Sigmoid colon (tissue), 7 donors: ENCODE measurements around the gene SHBG. TPM values are rescaled to one million over a fixed set of nuclear protein-coding genes. Genes with fewer than 3 reads are reported as not detected.
"Not testable (repeated sequence)": the region's sequence is repeated elsewhere in the genome, so short reads cannot be mapped to it uniquely, and the experiment has no call there.

Experiments used
- DNase-seq: peaks from one replicate; pipeline ENCODE4 v3.0.0-alpha.2; 2019
- H3K27ac ChIP-seq, 4 donors: fragments of 200-600 bp; sonication (generic); one replicate each; pipeline ENCODE4 v1.5.1; 2016 to 2019; ENCODE audit warnings: mild to moderate bottlenecking in 1 of 4
- H3K27me3 ChIP-seq, 3 donors: fragments of 200-600 bp; sonication (generic); one replicate each; pipeline ENCODE4 v1.5.1; 2019; ENCODE audit warnings: mild to moderate bottlenecking in 1 of 3
- H3K36me3 ChIP-seq, 4 donors: fragments of 200-600 bp; sonication (generic); one replicate each; pipeline ENCODE4 v1.5.1; 2016 to 2019
- H3K4me1 ChIP-seq, 4 donors: fragments of 200-600 bp; sonication (generic); one replicate each; pipeline ENCODE4 v1.5.1; 2017 to 2019
- H3K4me3 ChIP-seq, 4 donors: fragments of 200-600 bp; sonication (generic); one replicate each; pipeline ENCODE4 v1.5.1; 2017 to 2019; ENCODE audit warnings: mild to moderate bottlenecking in 2 of 4, moderate library complexity in 1 of 4
- H3K9me3 ChIP-seq, 4 donors: fragments of 200-600 bp in 3 of 4; sonication (generic) in 3 of 4; one replicate each; pipeline versions ENCODE4 v1.5.1 to v1.6.1; 2013 to 2019
- CTCF ChIP-seq, 4 experiments: fragments of 450-650 bp in 3 of 4; fragments of 200-600 bp in 1 of 4; IDR thresholded peaks; one replicate each; pipeline ENCODE4 v1.5.1; 2016 to 2019; ENCODE audit warnings: antibody characterized with exemption in 4 of 4, mild to moderate bottlenecking in 3 of 4, moderate library complexity in 2 of 4
- EP300 ChIP-seq, 4 donors: sonication (generic); formaldehyde crosslinking; IDR thresholded peaks; one replicate each; pipeline ENCODE4 v1.6.1; 2017; ENCODE audit warnings: antibody characterized with exemption in 4 of 4
- POLR2A ChIP-seq, 2 donors: fragments of 450-650 bp; IDR thresholded peaks; one replicate each; pipeline ENCODE4 v1.6.1; 2016; ENCODE audit warnings: antibody characterized with exemption in 2 of 2, mild to moderate bottlenecking in 2 of 2, moderate library complexity in 2 of 2
- POLR2AphosphoS5 ChIP-seq, 4 donors: sonication (generic); formaldehyde crosslinking; IDR thresholded peaks; one replicate each; pipeline ENCODE4 v1.6.1; 2017; ENCODE audit warnings: antibody characterized with exemption in 4 of 4
- WGBS, 2 donors: extraction: QIAGEN DNeasy Blood & Tissue Kit; methylation state at CpG; one replicate each; pipeline ENCODE4 v1.1.7; 2013; 5-methylcytosine and 5-hydroxymethylcytosine counted together
- intact Hi-C: fragments of 100-400 bp; cut with DNase I; formaldehyde crosslinking; loops from one replicate; pipeline ENCODE4 v1.15.1; 2023
- polyA plus RNA-seq, 3 donors: library from polyadenylated mRNA; stranded (reverse); fragments of 200-250 nt; gene quantifications; one replicate each; pipeline ENCODE4 v1.2.3, GENCODE V29; 2013
- total RNA-seq, 4 donors: library from RNA; depleted of rRNA; stranded (reverse); fragments of >200 nt; gene quantifications; one replicate each; pipeline ENCODE4 v1.1.0, GENCODE V29; 2016
- donor health status: healthy with polysubstance abuse.
- donor health status: Bipolar disorder and iron deficiency.
- donor health status: healthy.

SHBG gene
- total and polyA plus RNA-seq, 7 donors = 0.34 to 1.2 TPM; not detected in 5

GRCh38 chr17:7615265-7615747 lies 14.6 kb upstream of the SHBG start:
- no peak for DNase-seq
- Histone ChIP-seq H3K27me3 (no peaks in the 10 kb centered on the region), H3K36me3 (no peaks in the 10 kb centered on the region), H3K4me3 (peak overlapping the region; percentile 28 to 81 (median 44)), H3K27ac (peak overlapping the region; percentile 85 to 98 (median 92)), H3K9me3 (no peaks in the 10 kb centered on the region), H3K4me1 (peaks cover 0 to 43% (median 37%) of the 10 kb centered on the region in 4 donors)
- intact Hi-C loops = loop anchor here (2.0 kb wide), 1 partner anchor 55 kb away; the partner anchor contains the start of gene SENP3
- peak; percentile 5 to 78 (median 40) for TF ChIP-seq POLR2AphosphoS5 (IDR thresholded peaks at IDR 0.05)
- TF ChIP-seq CTCF (IDR thresholded peaks at IDR 0.05) = no peak
- 3 to 6% methylated on average over 28 of the region's 28 CpGs for WGBS, 2 donors

GRCh38 chr17:7618608-7619007 lies 11.3 kb upstream of the SHBG start:
- TF ChIP-seq CTCF (IDR thresholded peaks at IDR 0.05) (no peak), POLR2AphosphoS5 (IDR thresholded peaks at IDR 0.05) (no peak), POLR2A (IDR thresholded peaks at IDR 0.05) (no peak), EP300 (IDR thresholded peaks at IDR 0.05) (no peak)
- H3K27me3 ChIP-seq = no peaks in the 10 kb centered on the region
- 67 to 76% methylated on average over 5 of the region's 5 CpGs for WGBS, 2 donors
- H3K9me3 ChIP-seq = no peaks in the 10 kb centered on the region
- no peak for DNase-seq
- H3K4me1 ChIP-seq = peaks cover 0 to 11% (median 11%) of the 10 kb centered on the region in 4 donors
- no peaks in the 10 kb centered on the region for H3K36me3 ChIP-seq
- intact Hi-C loops = no loop called here
- no peak overlapping the region for H3K27ac ChIP-seq
- H3K4me3 ChIP-seq = no peak overlapping the region

GRCh38 chr17:7620835-7621234 lies 9.1 kb upstream of the SHBG start:
- 88 to 94% methylated on average over 8 of the region's 8 CpGs for WGBS, 2 donors
- Histone ChIP-seq H3K4me3 (no peak overlapping the region), H3K27me3 (no peaks in the 10 kb centered on the region), H3K27ac (no peak overlapping the region), H3K4me1 (no peaks in the 10 kb centered on the region), H3K9me3 (no peaks in the 10 kb centered on the region), H3K36me3 (peaks cover 0 to 7% (median 3%) of the 10 kb centered on the region in 4 donors)
- intact Hi-C loops = no loop called here
- TF ChIP-seq POLR2AphosphoS5 (IDR thresholded peaks at IDR 0.05) = no peak
- TF ChIP-seq CTCF (IDR thresholded peaks at IDR 0.05) = no peak
- TF ChIP-seq POLR2A (IDR thresholded peaks at IDR 0.05) = no peak
- no peak for TF ChIP-seq EP300 (IDR thresholded peaks at IDR 0.05)
- DNase-seq = no peak

GRCh38 chr17:7623661-7624060 lies 6.3 kb upstream of the SHBG start:
- no peak overlapping the region for H3K27ac ChIP-seq
- no peak for TF ChIP-seq POLR2A (IDR thresholded peaks at IDR 0.05)
- no peak for TF ChIP-seq CTCF (IDR thresholded peaks at IDR 0.05)
- no peak for TF ChIP-seq EP300 (IDR thresholded peaks at IDR 0.05)
- no peaks in the 10 kb centered on the region for H3K27me3 ChIP-seq
- 80 to 88% methylated on average over 5 of the region's 5 CpGs for WGBS, 2 donors
- peaks cover 0 to 17% (median 14%) of the 10 kb centered on the region in 4 donors for H3K4me1 ChIP-seq
- H3K9me3 ChIP-seq = no peaks in the 10 kb centered on the region
- DNase-seq = no peak
- intact Hi-C loops = no loop called here
- no peak overlapping the region for H3K4me3 ChIP-seq
- H3K36me3 ChIP-seq = peaks cover 0 to 13% (median 5%) of the 10 kb centered on the region in 4 donors

- H3K27me3 ChIP-seq, H3K9me3 ChIP-seq, DNase-seq, H3K4me3 ChIP-seq, H3K27ac ChIP-seq: not testable (repeated sequence)
- Histone ChIP-seq H3K36me3 (peaks cover 0 to 13% (median 5%) of the 10 kb centered on the region in 4 donors), H3K4me1 (peaks cover 0 to 17% (median 14%) of the 10 kb centered on the region in 4 donors)
- WGBS, 2 donors = 96 to 98% methylated on average over 16 of the region's 16 CpGs
- intact Hi-C loops = loop anchor here (2.0 kb wide), 1 partner anchor 61 kb away; the partner anchor contains the start of gene TP53
Measured at GRCh38 chr17:7625749-7626148, 4.2 kb upstream of the SHBG start.
